Endothelial cell of umbilical vein (primary cell): Measurements from ENCODE around the gene TNIK.

Experiments used
- CTCF ChIP-seq, 2 donors: IDR thresholded peaks; 1 replicate in 1 of 2; 2 replicates in 1 of 2; pipeline ENCODE4 v1.5.1; 2011; ENCODE audit warnings: low read length in 2 of 2, mild to moderate bottlenecking in 2 of 2, moderate library complexity in 2 of 2, control low read depth in 1 of 2, inconsistent platforms in 1 of 2, low read depth in 1 of 2; ENCODE audit not compliant: insufficient read depth in 1 of 2; ENCODE audit errors: extremely low read depth in 1 of 2
- MAX ChIP-seq: IDR thresholded peaks from 2 replicates; pipeline ENCODE4 v1.6.1; 2011; ENCODE audit not compliant: insufficient read depth, insufficient read length
- POLR2A ChIP-seq: IDR thresholded peaks from 2 replicates; pipeline ENCODE4 v1.6.1; 2012; ENCODE audit warnings: low read depth, mild to moderate bottlenecking, control low read depth, low read length
- POLR2AphosphoS5 ChIP-seq: IDR thresholded peaks from 2 replicates; pipeline ENCODE4 v1.6.1; 2012; ENCODE audit warnings: low read depth, mild to moderate bottlenecking, control low read depth, low read length, moderate library complexity; ENCODE audit not compliant: insufficient read depth

GRCh38 chr3:171465763-171466162 lies 5.6 kb upstream of the TNIK start:
- TF ChIP-seq POLR2A (no peak), POLR2AphosphoS5 (no peak), MAX (no peak), CTCF (IDR thresholded peaks at IDR 0.05; ENCODE audit: extremely low read depth in 1 of 2, insufficient read depth in 1 of 2, low read depth in 1 of 2, low read length in 2 of 2) (no peak)
